GM12878 (cell line): ENCODE measurements around the gene IRF2BPL.

Source experiments
- CTCF ChIP-seq, 3 experiments: IDR thresholded peaks in 2 of 3; conservative IDR thresholded peaks in 1 of 3; 2 replicates each; pipeline ENCODE4 v1.5.1; 2011; ENCODE audit warnings: low read depth in 3 of 3, low read length in 3 of 3, mild to moderate bottlenecking in 3 of 3, control low read depth in 2 of 3, moderate library complexity in 2 of 3, inconsistent platforms in 1 of 3, mixed read lengths in 1 of 3; ENCODE audit not compliant: control insufficient read depth in 2 of 3, insufficient read depth in 1 of 3; ENCODE audit errors: extremely low read depth in 1 of 3
- NRF1 ChIP-seq: conservative IDR thresholded peaks from 2 replicates; pipeline ENCODE4 v1.6.1; 2011; ENCODE audit warnings: mild to moderate bottlenecking, low read depth, low read length, improper control_type of control experiment
- POLR2A ChIP-seq: IDR thresholded peaks from 2 replicates; pipeline ENCODE4 v1.6.1; 2011; ENCODE audit warnings: low read depth, mild to moderate bottlenecking, low read length

DNA sequence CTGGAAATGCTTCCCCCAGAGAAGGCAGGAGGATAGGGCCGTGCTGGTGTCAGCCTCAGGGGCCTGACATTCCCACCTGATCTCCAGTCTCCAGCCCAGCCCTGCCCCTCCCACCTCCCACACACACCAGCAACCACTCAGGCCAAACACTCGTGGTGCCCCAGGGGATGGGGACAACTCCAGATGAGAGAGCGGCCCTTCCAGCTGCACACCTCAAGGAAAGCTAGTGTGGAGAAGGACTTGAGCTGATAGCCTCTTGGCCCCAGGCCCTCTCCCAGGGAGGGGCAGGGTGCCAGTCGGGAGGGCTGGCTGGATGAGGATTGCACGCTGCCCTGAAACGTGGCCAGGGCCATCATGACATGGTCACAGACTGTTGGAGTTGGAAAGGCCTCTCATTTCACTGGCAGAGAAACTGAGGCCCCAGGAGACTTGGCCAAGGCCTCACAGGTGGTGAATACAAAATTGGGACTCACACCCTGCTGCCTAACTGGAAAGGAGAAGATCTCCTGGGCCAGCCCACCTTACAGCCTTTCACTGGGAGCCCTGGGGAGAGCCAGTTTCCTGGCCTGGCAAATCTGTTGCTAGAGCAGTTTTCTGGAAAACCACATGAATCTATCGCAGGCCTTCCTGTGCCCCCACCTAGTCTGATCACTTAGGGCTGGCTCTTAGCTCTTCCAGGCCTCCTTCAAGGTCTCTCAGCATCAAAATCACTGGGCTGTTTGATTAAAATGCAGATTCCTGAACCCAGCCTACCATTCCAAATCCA is 52.1 kb downstream of the IRF2BPL start:
- TF ChIP-seq CTCF (IDR thresholded peaks at IDR 0.05 in 2 of 3, conservative IDR thresholded peaks at IDR 0.05 in 1 of 3; ENCODE audit: control insufficient read depth in 2 of 3, extremely low read depth in 1 of 3, insufficient read depth in 1 of 3, low read depth in 3 of 3, low read length in 3 of 3) (no peak), NRF1 (no peak), POLR2A (no peak)
